HepG2 (cell line): Measurements from ENCODE around the gene IFNAR1. TPM values are rescaled to one million over a fixed set of nuclear protein-coding genes. Genes with fewer than 3 reads are reported as not detected.

Source experiments
- ATAC-seq: fragments of 200-7000 bp; cut with Tn5 transposase; 3 replicates; pipeline ENCODE4 v1.9.1; 2020; ENCODE audit warnings: mild to moderate bottlenecking, moderate library complexity
- BruUV-seq: library from RNA; stranded (reverse); fragments of 400-500 nt; replicated peaks from 2 replicates; lab custom pipeline; 2021; lab: Mats Ljungman, UMichigan
- CTCF ChIA-PET: fragments of 300-600 bp; formaldehyde crosslinking; extraction: SDS; loops from one replicate; lab custom pipeline; 2021; ENCODE audit warnings: low total read pairs, inconsistent platforms, low intra/inter-chr PET ratio; lab: Yijun Ruan, JAX
- POLR2A ChIA-PET: fragments of 350-600 bp; sonication (Branson Sonifier 250); formaldehyde crosslinking; loops from one replicate; lab custom pipeline; 2020; ENCODE audit warnings: antibody characterized with exemption, inconsistent platforms; lab: Yijun Ruan, JAX
- DNase-seq: peaks from one replicate; pipeline ENCODE4 v3.0.0-alpha.2; 2015; ENCODE audit warnings: low spot score
- FAIRE-seq: peaks from 3 replicates; lab custom pipeline; 2011; peaks lifted over from hg19 to GRCh38; lab: Jason Lieb, UNC
- H2AFZ ChIP-seq: one replicate; pipeline ENCODE4 v1.6.1; 2011; ENCODE audit warnings: low read length, inconsistent platforms
- H3K27ac ChIP-seq: fragments of 300-600 bp; 3 replicates; pipeline ENCODE4 v1.8.0; 2011; ENCODE audit warnings: mixed run types, mild to moderate bottlenecking, mixed read lengths, low read length, inconsistent platforms; ENCODE audit not compliant: insufficient read depth; ENCODE audit errors: extremely low read length
- H3K27me3 ChIP-seq, 2 experiments: fragments of 200-600 bp in 1 of 2; 2 replicates in 1 of 2; 3 replicates in 1 of 2; pipeline versions ENCODE4 v1.6.0 to v1.8.0; 2011; ENCODE audit warnings: low read length in 2 of 2, mild to moderate bottlenecking in 2 of 2, moderate library complexity in 2 of 2, inconsistent platforms in 1 of 2; ENCODE audit not compliant: insufficient read depth in 2 of 2, control insufficient read depth in 1 of 2
- H3K36me3 ChIP-seq, 2 experiments: fragments of 200-600 bp in 1 of 2; replicated peaks in 1 of 2; 2 replicates in 1 of 2; 3 replicates in 1 of 2; pipeline versions ENCODE4 v1.5.1 to v1.8.0; 2011; ENCODE audit warnings: low read length in 2 of 2, inconsistent platforms in 1 of 2; ENCODE audit not compliant: insufficient read depth in 2 of 2, control insufficient read depth in 1 of 2
- H3K4me1 ChIP-seq: 2 replicates; pipeline ENCODE4 v1.5.1; 2012; ENCODE audit warnings: low read length, inconsistent platforms; ENCODE audit not compliant: insufficient read depth
- H3K4me2 ChIP-seq: 2 replicates; pipeline ENCODE4 v1.6.0; 2011; ENCODE audit warnings: low read depth, low read length, inconsistent platforms
- H3K4me3 ChIP-seq, 3 experiments: fragments of 200-600 bp in 1 of 3; sonication (generic), shearing (Covaris generic) in 1 of 3; replicated peaks in 1 of 3; 2 replicates each; pipeline ENCODE4 v1.5.1; 2011 to 2016; ENCODE audit warnings: low read length in 3 of 3, inconsistent platforms in 2 of 3, low read depth in 2 of 3, mild to moderate bottlenecking in 2 of 3, control low read depth in 1 of 3, mixed read lengths in 1 of 3; ENCODE audit not compliant: insufficient read depth in 1 of 3
- H3K79me2 ChIP-seq: one replicate; pipeline ENCODE4 v1.6.1; 2011; ENCODE audit warnings: low read length, inconsistent platforms; ENCODE audit not compliant: insufficient read depth
- H3K9ac ChIP-seq: 2 replicates; pipeline ENCODE4 v1.6.0; 2011; ENCODE audit warnings: mild to moderate bottlenecking, low read depth, low read length, inconsistent platforms; ENCODE audit not compliant: insufficient read depth
- H3K9me3 ChIP-seq: 2 replicates; pipeline ENCODE4 v1.5.1; 2012; ENCODE audit warnings: mild to moderate bottlenecking, low read length
- H4K20me1 ChIP-seq: 2 replicates; pipeline ENCODE4 v1.6.0; 2011; ENCODE audit warnings: inconsistent platforms, mild to moderate bottlenecking, low read length, moderate library complexity; ENCODE audit not compliant: insufficient read depth
- GTF2F1 ChIP-seq: fragments of 150-350 bp; IDR thresholded peaks from 2 replicates; pipeline ENCODE4 v1.6.1; 2014; ENCODE audit warnings: low read length
- HCFC1 ChIP-seq: fragments of 150-350 bp; IDR thresholded peaks from 2 replicates; pipeline ENCODE4 v1.6.1; 2014; ENCODE audit warnings: low read depth, low read length
- MLX ChIP-seq: IDR thresholded peaks from 2 replicates; pipeline ENCODE4 v1.6.1; 2016
- MXD1 ChIP-seq: sonication (generic); formaldehyde crosslinking; IDR thresholded peaks from 2 replicates; pipeline ENCODE4 v1.4.0; 2020; ENCODE audit warnings: mild to moderate bottlenecking, missing genetic modification reagents
- RELA ChIP-seq: sonication (generic); formaldehyde crosslinking; IDR thresholded peaks from 2 replicates; pipeline ENCODE4 v1.4.0; 2020; ENCODE audit warnings: missing genetic modification reagents
- RNF2 ChIP-seq: fragments of 450-650 bp; conservative IDR thresholded peaks from 2 replicates; pipeline ENCODE4 v1.6.1; 2016; ENCODE audit warnings: low read depth
- ZNF503 ChIP-seq: sonication (generic); formaldehyde crosslinking; IDR thresholded peaks from 2 replicates; pipeline ENCODE4 v1.4.0; 2020; ENCODE audit warnings: missing genetic modification reagents
- ZNF691 ChIP-seq: sonication (generic); formaldehyde crosslinking; IDR thresholded peaks from 2 replicates; pipeline ENCODE4 v1.4.0; 2020; ENCODE audit warnings: missing genetic modification reagents, low read depth, mild to moderate bottlenecking, borderline replicate concordance
- WGBS: methylation state at CpG from one replicate; pipeline ENCODE4 v1.1.6; 2017; ENCODE audit warnings: low lambda C conversion rate; 5-methylcytosine and 5-hydroxymethylcytosine counted together
- in situ Hi-C: cut with HindIII; loops from 2 replicates; pipeline ENCODE4 v1.10.0; 2017; ENCODE audit warnings: low pct_unique_long_range_greater_than_20kb; ENCODE audit not compliant: extremely low pct_ligation_motif_present
- intact Hi-C: fragments of 100-400 bp; cut with micrococcal nuclease; formaldehyde crosslinking; loops from one replicate; pipeline ENCODE4 v1.10.0; 2022; ENCODE audit not compliant: unreplicated experiment
- polyA plus RNA-seq, 8 experiments: library from polyadenylated mRNA; depleted of rRNA in 3 of 8; stranded (reverse) in 7 of 8; unstranded in 1 of 8; fragments of >200 nt; fragmentation: Illumina TruSeq in 4 of 8; extraction: Trizol in 4 of 8; gene quantifications; 2 replicates each; pipeline versions ENCODE4 v1.2.1 to v1.2.3, GENCODE V29; 2011 to 2016; ENCODE audit warnings: low read depth in 4 of 8, missing spikeins in 1 of 8, mixed read lengths in 1 of 8; ENCODE audit not compliant: insufficient read depth in 1 of 8
- total RNA-seq, 5 experiments: library from RNA; depleted of rRNA; stranded (reverse); fragments of >200 nt; fragmentation: Illumina TruSeq; extraction: Trizol; gene quantifications; 2 replicates each; pipeline ENCODE4 v1.2.3, GENCODE V29; 2016; ENCODE audit warnings: low read depth in 1 of 5

The IFNAR1 gene
- total and polyA plus RNA-seq, 2 of the 13 experiments (the other 11 are each of a cell fraction or from before 2014, with no cell fraction given), result 6.7 to 9.3 TPM

GRCh38 chr21:33383056-33383888, 58.5 kb downstream of the IFNAR1 start (continued):
- TF ChIP-seq ZNF503 (CRISPR knock-in tag), result peak; percentile 59; the same call in 1 of the 2 replicates
- TF ChIP-seq RELA (CRISPR knock-in tag), result peak; percentile 77; the same call in 1 of the 2 replicates
- TF ChIP-seq RNF2, result peak; percentile 62; the same call in 1 of the 2 replicates
- peak; percentile 89 for TF ChIP-seq MLX (CRISPR knock-in tag)
- TF ChIP-seq, all 625 proteins: peak for 215

GRCh38 chr21:33384841-33385331, 60.1 kb downstream of the IFNAR1 start:
- Histone ChIP-seq H2AFZ (no peak overlapping the region), H3K4me2 (no peak overlapping the region), H3K9me3 (no peaks in the 10 kb centered on the region), H3K27ac (no peak overlapping the region), H3K4me1 (peaks cover 51% of the 10 kb centered on the region), H3K27me3 (no peaks in the 10 kb centered on the region), H3K4me3 (no peak overlapping the region), H3K79me2 (no peaks in the 10 kb centered on the region), H4K20me1 (no peaks in the 10 kb centered on the region), H3K9ac (no peak overlapping the region), H3K36me3 (no peaks in the 10 kb centered on the region)
- ChIA-PET POLR2A (interaction anchor here (1.3 to 1.8 kb wide), 3 partner anchors 17 to 28 kb away, joined by 3 to 6 read pairs (median 5); no protein-coding TSS in a partner anchor), CTCF (no interaction called here)
- no peak for TF ChIP-seq MXD1 (CRISPR knock-in tag)
- TF ChIP-seq ZNF691 (CRISPR knock-in tag), result no peak
- no peak for TF ChIP-seq HCFC1
- TF ChIP-seq GTF2F1, result no peak
- ATAC-seq (no peak), FAIRE-seq (no peak), DNase-seq (no peak)
- intact Hi-C loops, result no loop called here
- in situ Hi-C loops, result no loop called here
- no TSS peak for BruUV-seq
- WGBS, result 87% methylated on average over 17 of the region's 17 CpGs
